Activated CD4-positive, alpha-beta T cell treated with anti-CD3 and anti-CD28 coated beads, Interleukin-2, amount 50 U/mL, for 48 hours (primary cell): ENCODE measurements around the gene PTCD3.

Experiments used
- DNase-seq, 2 experiments: peaks; one replicate each; pipeline ENCODE4 v3.0.0-alpha.2; 2020

Gene PTCD3

DNA sequence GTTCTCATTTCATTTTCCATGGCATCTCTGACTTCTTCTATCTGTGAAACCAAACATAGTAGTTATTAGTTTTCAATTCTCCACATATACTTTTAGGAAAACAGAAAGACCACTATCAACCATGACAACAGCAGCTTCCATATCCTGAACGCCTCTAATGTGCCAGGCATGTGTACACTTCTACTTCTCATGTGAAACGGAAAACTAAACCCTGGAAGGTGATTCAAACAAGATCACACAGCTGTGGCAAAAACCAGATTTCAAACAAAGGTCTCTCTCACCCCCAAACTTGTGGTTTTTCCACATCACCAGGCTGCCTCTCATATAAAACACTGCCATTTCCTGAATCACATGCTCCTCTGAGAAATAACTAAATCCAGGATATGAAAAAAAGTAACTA is 41.8 kb downstream of the PTCD3 start:
- DNase-seq = no peak

- DNase-seq = no peak
Measured at GRCh38 chr2:86150502-86150901, 44.5 kb downstream of the PTCD3 start.

DNA sequence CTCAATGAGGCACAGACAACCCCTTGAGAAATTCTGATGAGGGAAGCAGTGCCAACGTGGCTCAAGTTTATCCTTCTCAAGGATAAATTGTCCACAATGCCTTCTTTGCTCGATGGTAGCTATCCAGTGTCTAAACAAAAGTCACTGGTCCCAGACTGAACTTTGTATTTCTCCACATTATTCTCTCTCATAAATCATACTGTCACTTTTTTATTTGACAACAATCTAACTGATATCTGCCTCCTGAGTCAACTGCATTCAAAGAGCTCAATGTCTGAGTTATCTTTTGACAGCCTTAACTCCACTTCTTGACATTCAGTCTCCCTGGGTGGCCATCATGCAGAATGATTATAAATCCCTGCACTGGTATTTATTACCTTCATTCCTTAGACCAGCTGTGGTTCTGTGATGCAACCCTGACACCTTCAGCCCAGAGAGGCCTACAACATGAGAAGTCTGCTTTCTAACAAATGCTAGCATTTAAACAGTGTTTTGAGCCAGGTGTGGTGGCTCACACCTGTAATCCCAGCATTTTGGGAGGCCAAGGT is 51.0 kb downstream of the PTCD3 start:
- DNase-seq = no peak

DNA sequence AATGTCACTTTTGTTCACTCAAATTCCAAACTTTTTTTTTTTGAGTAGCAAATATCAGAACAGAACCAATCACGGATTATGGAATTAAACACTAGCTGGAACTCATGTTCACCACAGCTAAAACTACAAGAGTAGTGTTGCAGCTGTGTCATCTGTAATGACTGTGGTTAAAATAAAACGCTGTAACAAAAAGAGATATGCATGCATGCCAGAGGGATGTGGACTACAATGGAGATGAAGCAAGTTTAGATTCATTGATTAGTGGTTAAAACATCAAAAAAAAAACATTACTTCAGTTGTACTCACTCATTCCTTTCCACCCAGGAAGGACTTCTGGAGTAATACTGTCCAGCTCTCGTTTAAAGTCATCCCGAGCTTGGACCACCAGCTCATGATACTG is 52.3 kb downstream of the PTCD3 start:
- DNase-seq = no peak

DNA sequence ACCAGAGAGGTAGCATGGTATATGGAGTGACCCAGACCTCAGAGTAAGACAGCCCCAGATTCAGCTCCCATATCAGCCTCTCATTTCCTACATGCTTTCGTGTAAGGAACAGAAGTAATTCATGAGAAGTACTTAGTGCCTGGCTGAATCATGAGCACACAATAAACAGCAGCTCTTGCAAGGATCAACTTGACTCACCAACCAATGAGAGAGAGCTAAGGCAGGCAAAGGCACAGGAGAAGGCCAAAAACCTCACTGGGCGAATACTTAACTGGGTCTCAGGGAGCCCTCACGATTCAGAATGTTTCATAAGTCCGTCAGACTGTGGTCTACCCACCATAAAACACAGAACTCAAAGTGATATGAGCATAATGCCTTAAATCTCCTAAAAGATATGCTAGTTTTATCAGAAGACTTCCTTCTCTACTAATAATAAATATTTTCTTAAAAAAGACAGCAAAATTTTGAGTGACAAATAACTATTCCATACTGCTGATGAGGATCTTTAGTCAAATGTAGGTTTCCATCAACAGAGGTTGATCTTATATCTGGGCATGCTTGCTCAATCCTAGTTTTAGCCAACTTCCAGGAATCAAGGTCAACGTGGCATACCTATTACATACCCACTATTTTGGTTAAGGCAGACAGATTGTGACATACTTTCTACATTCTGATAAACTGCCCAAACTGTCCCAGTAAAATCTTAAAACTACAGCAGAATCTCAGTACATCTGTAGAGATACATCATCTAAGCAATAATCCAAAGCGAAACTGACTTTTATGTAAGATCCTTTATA is 54.3 kb downstream of the PTCD3 start:
- no peak for DNase-seq

DNA sequence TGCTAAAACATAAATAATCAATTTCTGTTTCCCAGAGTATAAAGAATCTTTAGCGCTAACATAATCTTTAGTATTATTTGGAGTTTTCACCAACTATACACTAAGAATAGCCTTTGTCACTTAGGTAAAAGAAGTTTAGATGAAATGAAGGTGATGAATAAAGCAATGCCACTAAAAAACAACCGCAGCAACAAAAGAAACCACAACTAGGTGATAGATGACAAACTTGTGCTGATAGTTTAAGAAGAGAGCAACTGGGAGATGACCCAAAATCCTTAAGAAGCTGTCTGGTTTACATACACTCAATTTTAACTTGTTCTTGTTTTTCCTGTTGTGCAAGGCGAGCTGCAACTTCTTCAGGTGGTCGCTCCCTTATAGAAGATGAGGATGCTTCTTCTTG is 64.4 kb downstream of the PTCD3 start:
- no peak for DNase-seq

DNA sequence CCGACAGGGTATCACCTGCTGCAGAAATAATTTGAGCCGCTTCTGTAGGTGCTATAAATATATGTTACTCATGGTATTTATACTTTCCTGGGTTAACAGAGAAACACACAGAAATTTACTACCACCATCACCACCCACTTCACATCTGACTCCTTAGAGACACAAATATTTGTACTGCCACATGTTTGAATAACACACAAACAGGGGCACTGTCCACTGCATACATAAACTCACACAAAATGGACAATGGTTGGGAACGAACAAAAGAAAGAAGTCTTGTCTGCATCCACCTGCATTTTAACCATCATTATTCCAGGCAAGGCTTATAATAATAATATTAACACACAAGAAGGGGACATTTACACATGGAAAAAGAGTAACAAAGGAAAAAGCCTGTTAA is 65.3 kb downstream of the PTCD3 start:
- DNase-seq = no peak

GRCh38 chr2:86172610-86173009 is 66.6 kb downstream of the PTCD3 start:
- DNase-seq = no peak

DNA sequence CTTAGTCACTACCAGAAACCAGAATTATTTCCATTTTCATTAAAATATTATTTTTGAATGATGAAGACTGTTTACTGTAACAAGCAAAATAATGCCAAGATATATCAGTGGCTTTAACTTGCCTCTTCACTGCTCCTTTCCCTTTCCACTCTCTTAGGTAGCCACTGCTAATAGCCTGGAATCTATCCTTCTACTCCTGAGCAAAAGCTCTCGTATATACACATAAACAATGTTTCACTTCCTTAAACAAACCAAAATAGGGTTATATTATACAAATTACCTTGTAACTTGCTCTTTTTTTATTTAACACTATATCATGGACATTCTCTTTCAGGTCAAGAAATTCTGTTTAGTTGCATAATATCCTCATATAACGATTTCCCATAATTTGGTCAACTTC is 68.4 kb downstream of the PTCD3 start:
- no peak for DNase-seq

GRCh38 chr2:86175828-86176227 is 69.8 kb downstream of the PTCD3 start:
- DNase-seq = no peak

DNA sequence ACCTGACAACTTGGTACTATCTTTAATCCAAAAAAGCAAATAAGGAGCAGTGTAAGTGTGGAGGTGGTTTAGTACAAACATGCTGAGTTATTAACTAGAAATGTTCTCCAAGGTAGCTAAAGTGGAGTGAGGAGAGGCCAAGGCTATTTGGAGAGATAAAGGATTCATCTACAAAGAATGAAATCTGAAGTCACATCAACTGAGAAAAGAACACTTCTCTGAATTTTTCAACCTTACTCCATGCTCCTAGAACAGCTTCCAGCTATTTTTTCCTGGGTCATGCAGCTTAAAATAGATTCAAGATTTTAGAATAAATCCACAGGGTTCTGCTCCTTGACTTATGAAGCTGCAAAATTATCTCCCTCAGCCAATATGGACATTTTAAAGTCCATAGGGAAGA is 70.6 kb downstream of the PTCD3 start:
- no peak for DNase-seq

DNA sequence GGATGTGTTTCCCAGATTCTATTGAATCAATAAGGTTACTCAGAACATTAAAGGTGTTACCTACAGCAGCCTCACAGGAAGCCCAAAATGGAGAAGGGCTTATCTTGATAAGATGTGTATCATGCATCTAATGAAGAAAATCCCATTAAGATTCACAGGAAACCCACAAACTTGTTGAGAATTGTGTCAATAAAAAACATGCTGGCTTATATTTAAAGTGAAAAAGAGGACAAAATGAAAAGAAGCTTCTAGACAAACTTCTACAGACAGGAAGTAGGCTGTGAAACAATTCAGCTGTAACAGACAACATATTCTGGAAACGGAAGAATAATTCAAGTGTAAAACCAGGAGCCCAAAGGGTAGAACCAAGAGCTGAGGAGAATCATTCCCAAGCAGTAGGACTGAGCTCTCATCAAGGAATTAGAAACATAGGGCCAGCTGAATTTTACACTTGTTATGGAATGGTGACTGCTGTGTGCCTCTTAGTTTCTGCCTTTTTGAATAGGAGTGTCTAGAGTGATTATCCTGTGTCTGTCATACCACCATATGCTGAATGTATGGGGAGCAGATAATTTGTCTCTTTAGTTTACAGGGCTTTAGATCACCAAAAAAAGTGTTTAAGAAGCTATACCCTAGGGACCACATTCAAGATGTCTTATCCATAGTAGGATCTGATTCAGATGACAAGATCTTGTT is 79.6 kb downstream of the PTCD3 start:
- no peak for DNase-seq

DNA sequence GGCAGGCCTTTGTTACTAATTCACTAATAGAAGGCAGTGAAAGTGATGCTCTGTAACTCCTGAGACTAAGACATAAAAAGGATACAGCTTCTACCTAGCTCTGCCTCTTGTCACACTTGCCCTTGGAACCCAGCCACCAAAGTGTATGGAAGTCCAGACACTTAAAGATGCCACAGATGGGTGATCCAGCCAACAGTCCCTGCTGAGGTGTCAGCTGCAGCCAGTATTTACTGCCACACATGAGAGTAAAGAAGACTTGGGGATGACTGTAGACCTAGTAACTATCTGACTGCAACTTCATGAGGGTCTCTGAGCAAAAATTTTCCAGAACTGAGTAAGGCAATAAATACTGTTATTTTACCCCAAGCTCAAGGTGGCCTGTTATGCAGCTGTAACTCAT is 80.4 kb downstream of the PTCD3 start:
- no peak for DNase-seq

GRCh38 chr2:86189782-86190416 is 83.9 kb downstream of the PTCD3 start:
- no peak for DNase-seq
